ENCODE measurements around the gene CNDP2.

CNDP2 gene

GRCh38 chr18:74493689-74494088 is 2.5 kb upstream of the CNDP2 start:
- H3K79me2 ChIP-seq (ENCODE audit: control insufficient read depth, low read length): peaks cover 26% of the 10 kb centered on the region
- H3K27me3 ChIP-seq (ENCODE audit: control insufficient read depth, low read length): peaks cover 23% of the 10 kb centered on the region
- H3K4me3 ChIP-seq (ENCODE audit: low read length): no peak overlapping the region
- TF ChIP-seq, protein P1, sequence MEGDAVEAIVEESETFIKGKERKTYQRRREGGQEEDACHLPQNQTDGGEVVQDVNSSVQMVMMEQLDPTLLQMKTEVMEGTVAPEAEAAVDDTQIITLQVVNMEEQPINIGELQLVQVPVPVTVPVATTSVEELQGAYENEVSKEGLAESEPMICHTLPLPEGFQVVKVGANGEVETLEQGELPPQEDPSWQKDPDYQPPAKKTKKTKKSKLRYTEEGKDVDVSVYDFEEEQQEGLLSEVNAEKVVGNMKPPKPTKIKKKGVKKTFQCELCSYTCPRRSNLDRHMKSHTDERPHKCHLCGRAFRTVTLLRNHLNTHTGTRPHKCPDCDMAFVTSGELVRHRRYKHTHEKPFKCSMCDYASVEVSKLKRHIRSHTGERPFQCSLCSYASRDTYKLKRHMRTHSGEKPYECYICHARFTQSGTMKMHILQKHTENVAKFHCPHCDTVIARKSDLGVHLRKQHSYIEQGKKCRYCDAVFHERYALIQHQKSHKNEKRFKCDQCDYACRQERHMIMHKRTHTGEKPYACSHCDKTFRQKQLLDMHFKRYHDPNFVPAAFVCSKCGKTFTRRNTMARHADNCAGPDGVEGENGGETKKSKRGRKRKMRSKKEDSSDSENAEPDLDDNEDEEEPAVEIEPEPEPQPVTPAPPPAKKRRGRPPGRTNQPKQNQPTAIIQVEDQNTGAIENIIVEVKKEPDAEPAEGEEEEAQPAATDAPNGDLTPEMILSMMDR (IDR thresholded peaks at IDR 0.05; ENCODE audit: low read depth, low read length, poor library complexity, severe bottlenecking): peak; percentile 71
- no peak for TF ChIP-seq EZH2phosphoT487 (IDR thresholded peaks at IDR 0.05; ENCODE audit: borderline replicate concordance, low read length)
- H3F3A ChIP-seq (ENCODE audit: control insufficient read depth, insufficient read depth): peaks cover 25% of the 10 kb centered on the region
- H3K9me3 ChIP-seq (ENCODE audit: control insufficient read depth, insufficient read depth, low read length): no peaks in the 10 kb centered on the region
- no peaks in the 10 kb centered on the region for H3K9me2 ChIP-seq (replicated peaks; ENCODE audit: control insufficient read depth, low read length)
- no peak overlapping the region for H3K4me2 ChIP-seq (ENCODE audit: low read length)
- H3K4me1 ChIP-seq (ENCODE audit: control insufficient read depth, low read length): peaks cover 19% of the 10 kb centered on the region
- H4K20me1 ChIP-seq (ENCODE audit: control insufficient read depth, insufficient read depth, low read depth, low read length): no peaks in the 10 kb centered on the region
- no peak overlapping the region for H3K27ac ChIP-seq (ENCODE audit: low read depth, low read length)
- peaks cover 5% of the 10 kb centered on the region; the same call in 1 of the 2 replicates for H3K36me3 ChIP-seq (ENCODE audit: control insufficient read depth, low read length)

- Histone ChIP-seq H3K36me3 (ENCODE audit: control insufficient read depth, low read length) (peaks cover 5% of the 10 kb centered on the region; the same call in 1 of the 2 replicates), H3K4me2 (ENCODE audit: low read length) (no peak overlapping the region), H3K9me3 (ENCODE audit: control insufficient read depth, insufficient read depth, low read length) (no peaks in the 10 kb centered on the region), H3F3A (ENCODE audit: control insufficient read depth, insufficient read depth) (peaks cover 25% of the 10 kb centered on the region), H3K27me3 (ENCODE audit: control insufficient read depth, low read length) (peaks cover 16% of the 10 kb centered on the region), H3K4me1 (ENCODE audit: control insufficient read depth, low read length) (peaks cover 26% of the 10 kb centered on the region), H3K27ac (ENCODE audit: low read depth, low read length) (no peak overlapping the region), H3K4me3 (ENCODE audit: low read length) (no peak overlapping the region), H3K9me2 (replicated peaks; ENCODE audit: control insufficient read depth, low read length) (no peaks in the 10 kb centered on the region), H4K20me1 (ENCODE audit: control insufficient read depth, insufficient read depth, low read depth, low read length) (no peaks in the 10 kb centered on the region), H3K79me2 (ENCODE audit: control insufficient read depth, low read length) (peaks cover 34% of the 10 kb centered on the region)
- TF ChIP-seq, protein P1 (IDR thresholded peaks at IDR 0.05; ENCODE audit: low read depth, low read length, poor library complexity, severe bottlenecking): no peak
- TF ChIP-seq EZH2phosphoT487 (IDR thresholded peaks at IDR 0.05; ENCODE audit: borderline replicate concordance, low read length): no peak
These were observed 1.6 kb upstream of the CNDP2 start for GRCh38 chr18:74494514-74494913.

- Histone ChIP-seq H3F3A (ENCODE audit: control insufficient read depth, insufficient read depth) (peaks cover 25% of the 10 kb centered on the region), H3K4me1 (ENCODE audit: control insufficient read depth, low read length) (peaks cover 34% of the 10 kb centered on the region), H3K27me3 (ENCODE audit: control insufficient read depth, low read length) (peaks cover 14% of the 10 kb centered on the region), H3K4me2 (ENCODE audit: low read length) (peak overlapping the region; percentile 81), H3K9me3 (ENCODE audit: control insufficient read depth, insufficient read depth, low read length) (no peaks in the 10 kb centered on the region), H4K20me1 (ENCODE audit: control insufficient read depth, insufficient read depth, low read depth, low read length) (no peaks in the 10 kb centered on the region), H3K9me2 (replicated peaks; ENCODE audit: control insufficient read depth, low read length) (no peaks in the 10 kb centered on the region), H3K4me3 (ENCODE audit: low read length) (peak overlapping the region; percentile 96), H3K27ac (ENCODE audit: low read depth, low read length) (peak overlapping the region; percentile 81), H3K79me2 (ENCODE audit: control insufficient read depth, low read length) (peaks cover 56% of the 10 kb centered on the region), H3K36me3 (ENCODE audit: control insufficient read depth, low read length) (peaks cover 23% of the 10 kb centered on the region)
- no peak for TF ChIP-seq EZH2phosphoT487 (IDR thresholded peaks at IDR 0.05; ENCODE audit: borderline replicate concordance, low read length)
- TF ChIP-seq, protein P1 (IDR thresholded peaks at IDR 0.05; ENCODE audit: low read depth, low read length, poor library complexity, severe bottlenecking): peak; percentile 8
These were observed 553 bp downstream of the CNDP2 start for GRCh38 chr18:74496508-74497323.

Data from DOHH2 (cell line).